ENCODE results near the gene STK32B.
"Not testable (repeated sequence)": the region's sequence is repeated elsewhere in the genome, so short reads cannot be mapped to it uniquely, and the experiment has no call there.

STK32B gene

GRCh38 chr4:5224340-5224739 is 173.1 kb downstream of the STK32B start:
- Histone ChIP-seq H3K27me3 (ENCODE audit: control insufficient read depth, insufficient read depth, low read length) (no peaks in the 10 kb centered on the region), H3K4me1 (ENCODE audit: control insufficient read depth, insufficient read depth, low read length) (no peaks in the 10 kb centered on the region)

GRCh38 chr4:5232549-5232948 is 181.3 kb downstream of the STK32B start:
- no peak overlapping the region for H3K9ac ChIP-seq (ENCODE audit: low read length)
- no peaks in the 10 kb centered on the region for H3K27me3 ChIP-seq (ENCODE audit: control insufficient read depth, insufficient read depth, low read length)
- H3K9me3 ChIP-seq (ENCODE audit: control insufficient read depth, low read length): no peaks in the 10 kb centered on the region
- no peaks in the 10 kb centered on the region for H3K36me3 ChIP-seq (ENCODE audit: control insufficient read depth, insufficient read depth, low read length)
- no peaks in the 10 kb centered on the region for H3K4me1 ChIP-seq (ENCODE audit: control insufficient read depth, insufficient read depth, low read length)
- H3K4me3 ChIP-seq (ENCODE audit: low read length): no peak overlapping the region

More at GRCh38 chr4:5224340-5224739, 173.1 kb downstream of the STK32B start:
- H3K9ac ChIP-seq (ENCODE audit: low read length): no peak overlapping the region
- H3K9me3 ChIP-seq (ENCODE audit: control insufficient read depth, low read length): no peaks in the 10 kb centered on the region
- no peaks in the 10 kb centered on the region for H3K36me3 ChIP-seq (ENCODE audit: control insufficient read depth, insufficient read depth, low read length)
- H3K4me3 ChIP-seq (ENCODE audit: low read length): no peak overlapping the region

GRCh38 chr4:5237086-5237660 is 185.9 kb downstream of the STK32B start:
- Histone ChIP-seq H3K9me3 (ENCODE audit: control insufficient read depth, low read length) (no peaks in the 10 kb centered on the region), H3K27me3 (ENCODE audit: control insufficient read depth, insufficient read depth, low read length) (no peaks in the 10 kb centered on the region), H3K36me3 (ENCODE audit: control insufficient read depth, insufficient read depth, low read length) (no peaks in the 10 kb centered on the region), H3K4me3 (ENCODE audit: low read length) (no peak overlapping the region), H3K9ac (ENCODE audit: low read length) (no peak overlapping the region), H3K4me1 (ENCODE audit: control insufficient read depth, insufficient read depth, low read length) (no peaks in the 10 kb centered on the region)

GRCh38 chr4:5238173-5238572 is 186.9 kb downstream of the STK32B start:
- H3K9me3 ChIP-seq (ENCODE audit: control insufficient read depth, low read length): no peaks in the 10 kb centered on the region
- H3K4me3 ChIP-seq (ENCODE audit: low read length): no peak overlapping the region
- no peaks in the 10 kb centered on the region for H3K36me3 ChIP-seq (ENCODE audit: control insufficient read depth, insufficient read depth, low read length)
- no peak overlapping the region for H3K9ac ChIP-seq (ENCODE audit: low read length)
- no peaks in the 10 kb centered on the region for H3K4me1 ChIP-seq (ENCODE audit: control insufficient read depth, insufficient read depth, low read length)
- no peaks in the 10 kb centered on the region for H3K27me3 ChIP-seq (ENCODE audit: control insufficient read depth, insufficient read depth, low read length)

GRCh38 chr4:5247061-5247460 is 195.8 kb downstream of the STK32B start:
- H3K9ac ChIP-seq (ENCODE audit: low read length); H3K36me3 ChIP-seq (ENCODE audit: control insufficient read depth, insufficient read depth, low read length); H3K4me1 ChIP-seq (ENCODE audit: control insufficient read depth, insufficient read depth, low read length); H3K27me3 ChIP-seq (ENCODE audit: control insufficient read depth, insufficient read depth, low read length); H3K9me3 ChIP-seq (ENCODE audit: control insufficient read depth, low read length); H3K4me3 ChIP-seq (ENCODE audit: low read length): not testable (repeated sequence)

GRCh38 chr4:5247735-5248134 is 196.5 kb downstream of the STK32B start:
- Histone ChIP-seq H3K9ac (ENCODE audit: low read length) (no peak overlapping the region), H3K36me3 (ENCODE audit: control insufficient read depth, insufficient read depth, low read length) (no peaks in the 10 kb centered on the region), H3K27me3 (ENCODE audit: control insufficient read depth, insufficient read depth, low read length) (no peaks in the 10 kb centered on the region), H3K9me3 (ENCODE audit: control insufficient read depth, low read length) (no peaks in the 10 kb centered on the region), H3K4me3 (ENCODE audit: low read length) (no peak overlapping the region), H3K4me1 (ENCODE audit: control insufficient read depth, insufficient read depth, low read length) (no peaks in the 10 kb centered on the region)

- no peaks in the 10 kb centered on the region for H3K36me3 ChIP-seq (ENCODE audit: control insufficient read depth, insufficient read depth, low read length)
- no peaks in the 10 kb centered on the region for H3K9me3 ChIP-seq (ENCODE audit: control insufficient read depth, low read length)
- no peaks in the 10 kb centered on the region for H3K4me1 ChIP-seq (ENCODE audit: control insufficient read depth, insufficient read depth, low read length)
- H3K4me3 ChIP-seq (ENCODE audit: low read length): no peak overlapping the region
- no peak overlapping the region for H3K9ac ChIP-seq (ENCODE audit: low read length)
- H3K27me3 ChIP-seq (ENCODE audit: control insufficient read depth, insufficient read depth, low read length): no peaks in the 10 kb centered on the region
Observed at GRCh38 chr4:5249727-5250126, 198.4 kb downstream of the STK32B start.

GRCh38 chr4:5250536-5250935 is 199.3 kb downstream of the STK32B start:
- not testable (repeated sequence) for H3K9ac ChIP-seq (ENCODE audit: low read length); H3K36me3 ChIP-seq (ENCODE audit: control insufficient read depth, insufficient read depth, low read length)

GRCh38 chr4:5256421-5256820 is 205.1 kb downstream of the STK32B start:
- no peaks in the 10 kb centered on the region for H3K36me3 ChIP-seq (ENCODE audit: control insufficient read depth, insufficient read depth, low read length)
- H3K4me3 ChIP-seq (ENCODE audit: low read length): no peak overlapping the region
- no peaks in the 10 kb centered on the region for H3K4me1 ChIP-seq (ENCODE audit: control insufficient read depth, insufficient read depth, low read length)
- H3K27me3 ChIP-seq (ENCODE audit: control insufficient read depth, insufficient read depth, low read length): no peaks in the 10 kb centered on the region
- no peak overlapping the region for H3K9ac ChIP-seq (ENCODE audit: low read length)
- no peaks in the 10 kb centered on the region for H3K9me3 ChIP-seq (ENCODE audit: control insufficient read depth, low read length)

More at GRCh38 chr4:5250536-5250935, 199.3 kb downstream of the STK32B start:
- not testable (repeated sequence) for H3K27me3 ChIP-seq (ENCODE audit: control insufficient read depth, insufficient read depth, low read length); H3K9me3 ChIP-seq (ENCODE audit: control insufficient read depth, low read length); H3K4me3 ChIP-seq (ENCODE audit: low read length); H3K4me1 ChIP-seq (ENCODE audit: control insufficient read depth, insufficient read depth, low read length)

- Histone ChIP-seq H3K4me1 (ENCODE audit: control insufficient read depth, insufficient read depth, low read length) (no peaks in the 10 kb centered on the region), H3K9ac (ENCODE audit: low read length) (no peak overlapping the region), H3K36me3 (ENCODE audit: control insufficient read depth, insufficient read depth, low read length) (no peaks in the 10 kb centered on the region), H3K9me3 (ENCODE audit: control insufficient read depth, low read length) (no peaks in the 10 kb centered on the region), H3K27me3 (ENCODE audit: control insufficient read depth, insufficient read depth, low read length) (no peaks in the 10 kb centered on the region), H3K4me3 (ENCODE audit: low read length) (no peak overlapping the region)
Observed at GRCh38 chr4:5257086-5257485, 205.8 kb downstream of the STK32B start.

GRCh38 chr4:5259471-5259870 is 208.2 kb downstream of the STK32B start:
- H3K27me3 ChIP-seq (ENCODE audit: control insufficient read depth, insufficient read depth, low read length): no peaks in the 10 kb centered on the region
- no peaks in the 10 kb centered on the region for H3K36me3 ChIP-seq (ENCODE audit: control insufficient read depth, insufficient read depth, low read length)
- H3K9me3 ChIP-seq (ENCODE audit: control insufficient read depth, low read length): no peaks in the 10 kb centered on the region
- no peak overlapping the region for H3K9ac ChIP-seq (ENCODE audit: low read length)
- no peak overlapping the region for H3K4me3 ChIP-seq (ENCODE audit: low read length)
- no peaks in the 10 kb centered on the region for H3K4me1 ChIP-seq (ENCODE audit: control insufficient read depth, insufficient read depth, low read length)

GRCh38 chr4:5260121-5260520 is 208.8 kb downstream of the STK32B start:
- no peaks in the 10 kb centered on the region for H3K27me3 ChIP-seq (ENCODE audit: control insufficient read depth, insufficient read depth, low read length)
- H3K4me1 ChIP-seq (ENCODE audit: control insufficient read depth, insufficient read depth, low read length): no peaks in the 10 kb centered on the region
- no peaks in the 10 kb centered on the region for H3K9me3 ChIP-seq (ENCODE audit: control insufficient read depth, low read length)
- no peak overlapping the region for H3K9ac ChIP-seq (ENCODE audit: low read length)
- no peaks in the 10 kb centered on the region for H3K36me3 ChIP-seq (ENCODE audit: control insufficient read depth, insufficient read depth, low read length)
- no peak overlapping the region for H3K4me3 ChIP-seq (ENCODE audit: low read length)

- H3K9me3 ChIP-seq (ENCODE audit: control insufficient read depth, low read length): no peaks in the 10 kb centered on the region
- no peaks in the 10 kb centered on the region for H3K4me1 ChIP-seq (ENCODE audit: control insufficient read depth, insufficient read depth, low read length)
- no peak overlapping the region for H3K4me3 ChIP-seq (ENCODE audit: low read length)
- H3K9ac ChIP-seq (ENCODE audit: low read length): no peak overlapping the region
- H3K36me3 ChIP-seq (ENCODE audit: control insufficient read depth, insufficient read depth, low read length): no peaks in the 10 kb centered on the region
- no peaks in the 10 kb centered on the region for H3K27me3 ChIP-seq (ENCODE audit: control insufficient read depth, insufficient read depth, low read length)
Observed at GRCh38 chr4:5261866-5262265, 210.6 kb downstream of the STK32B start.

All from mucosa of stomach (tissue), 1 donor.